Tibial nerve (tissue), 3 donors: Measurements from ENCODE around the gene LMOD2.

ENCODE experiments used
- CTCF ChIP-seq, 5 experiments: fragments of 200-600 bp in 3 of 5; fragments of 450-650 bp in 2 of 5; sonication (generic) in 3 of 5; IDR thresholded peaks; one replicate each; pipeline ENCODE4 v1.5.1; 2016 to 2019; ENCODE audit warnings: antibody characterized with exemption in 5 of 5, mild to moderate bottlenecking in 3 of 5, moderate library complexity in 2 of 5
- POLR2A ChIP-seq, 2 donors: fragments of 450-650 bp; IDR thresholded peaks; one replicate each; pipeline ENCODE4 v1.6.1; 2017; ENCODE audit warnings: antibody characterized with exemption in 2 of 2, mild to moderate bottlenecking in 2 of 2, moderate library complexity in 2 of 2

- TF ChIP-seq POLR2A (IDR thresholded peaks at IDR 0.05): no peak
- TF ChIP-seq CTCF (IDR thresholded peaks at IDR 0.05): no peak
Measured at GRCh38 chr7:123647106-123647730, 8.4 kb upstream of the LMOD2 start.
